ENCODE data around the gene DENND1A.

DNA sequence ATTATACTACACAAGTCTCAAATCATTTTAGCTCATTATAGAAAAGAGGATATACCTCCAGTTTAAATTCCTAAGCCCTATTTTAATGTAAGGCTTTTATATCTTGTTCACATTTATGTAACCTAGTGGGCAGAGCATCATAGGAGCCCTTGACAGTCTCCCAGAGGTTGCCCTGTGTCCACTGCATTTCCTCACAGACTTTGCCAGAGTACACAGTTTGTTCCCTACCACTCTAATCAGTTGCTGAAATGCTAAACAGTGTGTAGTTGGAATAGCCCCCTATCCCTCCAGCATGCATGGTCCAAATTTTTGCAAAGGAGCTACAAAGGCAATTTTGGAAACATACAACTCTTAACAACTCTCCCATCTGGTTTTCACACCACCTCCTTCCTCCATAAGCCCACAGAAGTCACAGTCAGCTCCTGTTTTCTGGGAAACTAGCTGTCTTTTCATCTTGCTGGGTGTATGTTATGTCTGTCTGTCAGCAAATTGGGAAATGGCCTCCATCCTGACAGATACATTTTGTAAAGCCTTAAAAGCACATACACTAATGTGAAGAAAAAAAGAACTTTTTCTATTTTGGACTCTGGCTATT is 212.2 kb downstream of the DENND1A start:
- TF ChIP-seq RARB (CRISPR knock-in tag; IDR thresholded peaks at IDR 0.05): no peak
- TF ChIP-seq, protein P1, sequence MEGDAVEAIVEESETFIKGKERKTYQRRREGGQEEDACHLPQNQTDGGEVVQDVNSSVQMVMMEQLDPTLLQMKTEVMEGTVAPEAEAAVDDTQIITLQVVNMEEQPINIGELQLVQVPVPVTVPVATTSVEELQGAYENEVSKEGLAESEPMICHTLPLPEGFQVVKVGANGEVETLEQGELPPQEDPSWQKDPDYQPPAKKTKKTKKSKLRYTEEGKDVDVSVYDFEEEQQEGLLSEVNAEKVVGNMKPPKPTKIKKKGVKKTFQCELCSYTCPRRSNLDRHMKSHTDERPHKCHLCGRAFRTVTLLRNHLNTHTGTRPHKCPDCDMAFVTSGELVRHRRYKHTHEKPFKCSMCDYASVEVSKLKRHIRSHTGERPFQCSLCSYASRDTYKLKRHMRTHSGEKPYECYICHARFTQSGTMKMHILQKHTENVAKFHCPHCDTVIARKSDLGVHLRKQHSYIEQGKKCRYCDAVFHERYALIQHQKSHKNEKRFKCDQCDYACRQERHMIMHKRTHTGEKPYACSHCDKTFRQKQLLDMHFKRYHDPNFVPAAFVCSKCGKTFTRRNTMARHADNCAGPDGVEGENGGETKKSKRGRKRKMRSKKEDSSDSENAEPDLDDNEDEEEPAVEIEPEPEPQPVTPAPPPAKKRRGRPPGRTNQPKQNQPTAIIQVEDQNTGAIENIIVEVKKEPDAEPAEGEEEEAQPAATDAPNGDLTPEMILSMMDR (IDR thresholded peaks at IDR 0.05): no peak
- no peak for TF ChIP-seq NPAS2 (CRISPR knock-in tag; IDR thresholded peaks at IDR 0.05; ENCODE audit: borderline replicate concordance)
- no peak for TF ChIP-seq POLR2A (IDR thresholded peaks at IDR 0.05; ENCODE audit: low read length)
- no peak for TF ChIP-seq SMC3 (IDR thresholded peaks at IDR 0.05)
- no peak for TF ChIP-seq BHLHE40 (IDR thresholded peaks at IDR 0.05; ENCODE audit: low read depth, low read length)
- TF ChIP-seq RAD21 (conservative IDR thresholded peaks at IDR 0.05 in 1 of 2, IDR thresholded peaks at IDR 0.05 in 1 of 2): no peak
- TF ChIP-seq CEBPB (IDR thresholded peaks at IDR 0.05): no peak
- TF ChIP-seq, protein P2, sequence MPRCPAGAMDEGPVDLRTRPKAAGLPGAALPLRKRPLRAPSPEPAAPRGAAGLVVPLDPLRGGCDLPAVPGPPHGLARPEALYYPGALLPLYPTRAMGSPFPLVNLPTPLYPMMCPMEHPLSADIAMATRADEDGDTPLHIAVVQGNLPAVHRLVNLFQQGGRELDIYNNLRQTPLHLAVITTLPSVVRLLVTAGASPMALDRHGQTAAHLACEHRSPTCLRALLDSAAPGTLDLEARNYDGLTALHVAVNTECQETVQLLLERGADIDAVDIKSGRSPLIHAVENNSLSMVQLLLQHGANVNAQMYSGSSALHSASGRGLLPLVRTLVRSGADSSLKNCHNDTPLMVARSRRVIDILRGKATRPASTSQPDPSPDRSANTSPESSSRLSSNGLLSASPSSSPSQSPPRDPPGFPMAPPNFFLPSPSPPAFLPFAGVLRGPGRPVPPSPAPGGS (IDR thresholded peaks at IDR 0.05): no peak
- no peak for TF ChIP-seq KDM5A (IDR thresholded peaks at IDR 0.05)
- TF ChIP-seq, protein P3, sequence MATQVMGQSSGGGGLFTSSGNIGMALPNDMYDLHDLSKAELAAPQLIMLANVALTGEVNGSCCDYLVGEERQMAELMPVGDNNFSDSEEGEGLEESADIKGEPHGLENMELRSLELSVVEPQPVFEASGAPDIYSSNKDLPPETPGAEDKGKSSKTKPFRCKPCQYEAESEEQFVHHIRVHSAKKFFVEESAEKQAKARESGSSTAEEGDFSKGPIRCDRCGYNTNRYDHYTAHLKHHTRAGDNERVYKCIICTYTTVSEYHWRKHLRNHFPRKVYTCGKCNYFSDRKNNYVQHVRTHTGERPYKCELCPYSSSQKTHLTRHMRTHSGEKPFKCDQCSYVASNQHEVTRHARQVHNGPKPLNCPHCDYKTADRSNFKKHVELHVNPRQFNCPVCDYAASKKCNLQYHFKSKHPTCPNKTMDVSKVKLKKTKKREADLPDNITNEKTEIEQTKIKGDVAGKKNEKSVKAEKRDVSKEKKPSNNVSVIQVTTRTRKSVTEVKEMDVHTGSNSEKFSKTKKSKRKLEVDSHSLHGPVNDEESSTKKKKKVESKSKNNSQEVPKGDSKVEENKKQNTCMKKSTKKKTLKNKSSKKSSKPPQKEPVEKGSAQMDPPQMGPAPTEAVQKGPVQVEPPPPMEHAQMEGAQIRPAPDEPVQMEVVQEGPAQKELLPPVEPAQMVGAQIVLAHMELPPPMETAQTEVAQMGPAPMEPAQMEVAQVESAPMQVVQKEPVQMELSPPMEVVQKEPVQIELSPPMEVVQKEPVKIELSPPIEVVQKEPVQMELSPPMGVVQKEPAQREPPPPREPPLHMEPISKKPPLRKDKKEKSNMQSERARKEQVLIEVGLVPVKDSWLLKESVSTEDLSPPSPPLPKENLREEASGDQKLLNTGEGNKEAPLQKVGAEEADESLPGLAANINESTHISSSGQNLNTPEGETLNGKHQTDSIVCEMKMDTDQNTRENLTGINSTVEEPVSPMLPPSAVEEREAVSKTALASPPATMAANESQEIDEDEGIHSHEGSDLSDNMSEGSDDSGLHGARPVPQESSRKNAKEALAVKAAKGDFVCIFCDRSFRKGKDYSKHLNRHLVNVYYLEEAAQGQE (IDR thresholded peaks at IDR 0.05): no peak
